ENCODE data around the gene PANK1. TPM values are rescaled to one million over a fixed set of nuclear protein-coding genes. Genes with fewer than 3 reads are reported as not detected.
A peak's percentile ranks its signal among the peaks of the same experiment; 100 is the strongest.

Gene PANK1
- total RNA-seq, 1 donor from 2014 or later, result 21.4 TPM

DNA sequence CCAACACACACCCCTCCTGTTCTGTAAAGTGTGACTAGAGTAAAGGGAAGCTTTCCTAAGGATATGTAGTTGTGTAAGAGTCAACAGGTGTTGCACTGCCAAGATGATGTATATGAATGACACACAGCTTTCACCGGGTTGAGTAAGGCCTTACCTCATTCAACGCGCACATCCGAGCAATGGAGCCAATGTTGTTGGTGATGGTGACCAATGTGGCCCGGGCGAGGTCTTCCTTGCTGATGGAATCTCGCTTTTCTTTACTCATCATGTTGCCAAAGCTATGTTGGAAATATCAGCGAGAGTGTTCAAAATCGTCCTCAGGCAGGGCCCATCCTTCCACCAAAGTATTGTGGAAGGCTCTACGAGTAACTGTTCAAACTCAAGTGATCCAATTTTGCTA, 52.0 kb downstream of the PANK1 start:
- Histone ChIP-seq H3K4me1 (peaks cover 76% of the 10 kb centered on the region), H3K9me3 (replicated peaks) (no peaks in the 10 kb centered on the region), H3K36me3 (peaks cover 15% of the 10 kb centered on the region), H3K27me3 (ENCODE audit: low read depth) (no peaks in the 10 kb centered on the region), H3K4me3 (no peak overlapping the region), H3K27ac (replicated peaks) (peak overlapping the region; percentile 87)
- no peak for DNase-seq
- intact Hi-C loops (cut with micrococcal nuclease), result no loop called here
- TF ChIP-seq, protein P1, sequence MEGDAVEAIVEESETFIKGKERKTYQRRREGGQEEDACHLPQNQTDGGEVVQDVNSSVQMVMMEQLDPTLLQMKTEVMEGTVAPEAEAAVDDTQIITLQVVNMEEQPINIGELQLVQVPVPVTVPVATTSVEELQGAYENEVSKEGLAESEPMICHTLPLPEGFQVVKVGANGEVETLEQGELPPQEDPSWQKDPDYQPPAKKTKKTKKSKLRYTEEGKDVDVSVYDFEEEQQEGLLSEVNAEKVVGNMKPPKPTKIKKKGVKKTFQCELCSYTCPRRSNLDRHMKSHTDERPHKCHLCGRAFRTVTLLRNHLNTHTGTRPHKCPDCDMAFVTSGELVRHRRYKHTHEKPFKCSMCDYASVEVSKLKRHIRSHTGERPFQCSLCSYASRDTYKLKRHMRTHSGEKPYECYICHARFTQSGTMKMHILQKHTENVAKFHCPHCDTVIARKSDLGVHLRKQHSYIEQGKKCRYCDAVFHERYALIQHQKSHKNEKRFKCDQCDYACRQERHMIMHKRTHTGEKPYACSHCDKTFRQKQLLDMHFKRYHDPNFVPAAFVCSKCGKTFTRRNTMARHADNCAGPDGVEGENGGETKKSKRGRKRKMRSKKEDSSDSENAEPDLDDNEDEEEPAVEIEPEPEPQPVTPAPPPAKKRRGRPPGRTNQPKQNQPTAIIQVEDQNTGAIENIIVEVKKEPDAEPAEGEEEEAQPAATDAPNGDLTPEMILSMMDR (IDR thresholded peaks at IDR 0.05; ENCODE audit: borderline replicate concordance), result no peak

DNA sequence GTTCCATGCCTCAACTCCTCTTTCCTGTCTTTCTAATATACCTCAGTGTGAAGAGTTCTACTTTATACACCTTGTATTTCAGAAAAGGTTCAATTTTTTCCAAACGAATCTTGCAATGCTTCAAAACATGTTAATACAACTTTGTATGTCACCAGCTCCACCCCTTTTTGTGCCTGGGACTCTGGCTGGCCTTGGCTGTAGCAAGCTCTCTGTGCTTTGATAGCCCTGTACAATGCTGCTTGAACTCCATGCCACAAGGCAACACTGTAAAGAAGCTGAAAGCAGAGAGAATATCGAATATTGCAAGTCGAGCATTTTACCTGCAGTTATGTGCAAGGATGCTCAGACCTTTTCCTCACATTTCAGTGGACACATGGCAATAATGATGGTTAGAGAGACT, 52.5 kb downstream of the PANK1 start:
- intact Hi-C loops (cut with micrococcal nuclease), result no loop called here
- no peaks in the 10 kb centered on the region for H3K27me3 ChIP-seq (ENCODE audit: low read depth)
- no peak for DNase-seq
- peaks cover 76% of the 10 kb centered on the region for H3K4me1 ChIP-seq
- H3K27ac ChIP-seq (replicated peaks), result peak overlapping the region; percentile 87
- peaks cover 14% of the 10 kb centered on the region for H3K36me3 ChIP-seq
- TF ChIP-seq, protein P1 (IDR thresholded peaks at IDR 0.05; ENCODE audit: borderline replicate concordance), result no peak
- H3K4me3 ChIP-seq, result no peak overlapping the region
- no peaks in the 10 kb centered on the region for H3K9me3 ChIP-seq (replicated peaks)

DNA sequence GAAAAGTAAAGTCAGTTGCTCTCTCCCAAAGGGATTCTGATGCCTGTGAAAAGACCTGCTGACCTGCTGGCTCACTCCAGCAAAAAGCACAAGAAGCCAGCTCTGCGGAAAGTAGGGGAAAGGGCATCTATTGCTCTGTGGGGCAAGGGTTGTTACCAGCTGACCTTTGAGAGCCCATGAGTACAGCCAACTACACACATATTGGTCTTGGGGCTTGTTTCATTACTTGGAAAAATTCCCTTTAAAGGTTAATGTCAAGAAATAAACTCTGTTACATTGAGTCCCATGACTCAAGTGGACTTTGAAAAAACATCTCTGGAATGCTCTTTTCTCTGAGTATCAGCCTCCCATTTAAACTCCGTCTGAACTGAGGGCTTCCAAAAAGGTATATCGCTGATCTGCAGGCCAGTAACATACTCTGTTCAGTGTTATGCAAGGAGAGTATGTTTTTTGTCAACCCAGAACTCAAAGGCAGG, 53.2 kb downstream of the PANK1 start:
- Histone ChIP-seq H3K27me3 (ENCODE audit: low read depth) (no peaks in the 10 kb centered on the region), H3K4me3 (peak overlapping the region; percentile 25), H3K4me1 (peaks cover 75% of the 10 kb centered on the region), H3K9me3 (replicated peaks) (no peaks in the 10 kb centered on the region), H3K36me3 (peaks cover 14% of the 10 kb centered on the region), H3K27ac (replicated peaks) (peak overlapping the region; percentile 87)
- DNase-seq, result no peak
- intact Hi-C loops (cut with micrococcal nuclease), result no loop called here
- TF ChIP-seq, protein P1 (IDR thresholded peaks at IDR 0.05; ENCODE audit: borderline replicate concordance), result no peak

DNA sequence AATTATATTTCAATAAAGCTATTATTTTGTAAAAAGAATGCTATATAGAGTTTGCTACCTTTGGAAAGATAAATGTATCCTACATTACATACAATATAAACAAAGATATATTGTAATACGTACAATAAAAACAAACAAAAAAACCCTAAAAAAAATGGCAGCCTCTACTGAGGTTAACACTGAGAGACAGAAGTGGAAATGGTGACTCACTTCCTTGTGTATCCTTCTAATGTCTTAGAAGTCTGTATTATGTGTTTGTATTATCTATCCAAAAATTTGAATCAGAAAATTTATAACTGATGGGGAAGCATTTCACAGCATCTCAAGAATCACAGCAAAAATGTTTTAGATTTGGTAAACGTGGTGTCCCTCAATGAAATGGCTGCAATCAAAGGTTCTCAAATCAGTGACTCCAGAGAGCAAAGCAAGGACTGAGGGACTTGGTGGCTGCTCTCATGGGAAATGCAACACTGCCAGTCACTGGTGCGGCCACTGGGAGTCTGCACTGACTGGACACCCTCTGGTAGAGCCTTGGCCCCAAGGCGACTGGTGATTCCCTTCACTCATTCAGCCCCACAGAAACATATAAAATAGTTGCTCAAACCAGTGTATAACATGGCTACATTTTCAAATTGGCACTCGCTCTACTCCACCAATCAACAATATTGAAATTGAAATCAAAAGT, 53.8 kb downstream of the PANK1 start:
- intact Hi-C loops (cut with micrococcal nuclease), result no loop called here
- no peaks in the 10 kb centered on the region for H3K9me3 ChIP-seq (replicated peaks)
- H3K36me3 ChIP-seq, result peaks cover 14% of the 10 kb centered on the region
- peak; percentile 27 for DNase-seq
- H3K27ac ChIP-seq (replicated peaks), result peak overlapping the region; percentile 87
- H3K4me3 ChIP-seq, result peak overlapping the region; percentile 25
- H3K4me1 ChIP-seq, result peaks cover 70% of the 10 kb centered on the region
- TF ChIP-seq, protein P1 (IDR thresholded peaks at IDR 0.05; ENCODE audit: borderline replicate concordance), result peak; percentile 26
- H3K27me3 ChIP-seq (ENCODE audit: low read depth), result no peaks in the 10 kb centered on the region

DNA sequence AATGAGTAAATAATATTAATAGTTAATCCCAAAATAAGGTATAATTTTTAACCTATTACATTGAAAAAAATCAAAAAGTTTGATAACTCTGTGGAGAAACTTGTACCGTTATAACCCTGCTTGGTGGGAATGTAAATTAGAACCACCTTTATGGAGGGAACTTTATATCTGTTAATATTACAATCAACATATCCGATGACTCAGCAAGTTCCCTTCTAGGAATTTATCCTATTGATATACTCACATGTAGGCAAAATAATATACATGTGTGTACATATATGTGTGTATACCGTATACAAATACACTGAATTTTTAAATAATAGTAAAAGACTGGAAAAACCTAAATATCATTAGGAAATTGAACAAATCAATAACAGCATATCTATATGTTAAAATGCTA, 54.7 kb downstream of the PANK1 start:
- H3K36me3 ChIP-seq, result peaks cover 14% of the 10 kb centered on the region
- no peaks in the 10 kb centered on the region for H3K27me3 ChIP-seq (ENCODE audit: low read depth)
- no peaks in the 10 kb centered on the region for H3K9me3 ChIP-seq (replicated peaks)
- TF ChIP-seq, protein P1 (IDR thresholded peaks at IDR 0.05; ENCODE audit: borderline replicate concordance), result no peak
- H3K4me1 ChIP-seq, result peaks cover 63% of the 10 kb centered on the region
- no peak for DNase-seq
- H3K27ac ChIP-seq (replicated peaks), result peak overlapping the region; percentile 87
- H3K4me3 ChIP-seq, result no peak overlapping the region
- intact Hi-C loops (cut with micrococcal nuclease), result no loop called here

Measured in left ventricle myocardium inferior (tissue), 1 donor.